ENCODE results near the gene ATP8B1.

DNA sequence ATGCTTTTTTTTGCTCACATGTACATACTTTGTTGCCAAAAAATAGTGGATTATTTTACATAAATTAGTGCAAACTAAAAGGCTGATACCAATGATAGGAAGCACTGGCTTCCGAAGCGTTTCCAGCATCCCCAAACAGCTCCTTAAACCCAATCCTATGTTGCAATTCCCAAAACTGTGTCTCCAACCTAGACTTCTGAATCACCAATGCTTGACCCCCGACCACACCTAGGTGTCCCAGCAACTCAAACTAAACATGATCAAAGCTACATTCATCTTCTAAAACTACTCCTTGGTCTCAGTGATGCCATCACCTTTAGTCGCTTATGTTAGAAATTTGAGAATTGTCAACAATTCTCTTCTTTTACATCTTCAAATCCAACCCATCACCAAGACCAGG is 13.4 kb downstream of the ATP8B1 start:
- TF ChIP-seq, protein P1, sequence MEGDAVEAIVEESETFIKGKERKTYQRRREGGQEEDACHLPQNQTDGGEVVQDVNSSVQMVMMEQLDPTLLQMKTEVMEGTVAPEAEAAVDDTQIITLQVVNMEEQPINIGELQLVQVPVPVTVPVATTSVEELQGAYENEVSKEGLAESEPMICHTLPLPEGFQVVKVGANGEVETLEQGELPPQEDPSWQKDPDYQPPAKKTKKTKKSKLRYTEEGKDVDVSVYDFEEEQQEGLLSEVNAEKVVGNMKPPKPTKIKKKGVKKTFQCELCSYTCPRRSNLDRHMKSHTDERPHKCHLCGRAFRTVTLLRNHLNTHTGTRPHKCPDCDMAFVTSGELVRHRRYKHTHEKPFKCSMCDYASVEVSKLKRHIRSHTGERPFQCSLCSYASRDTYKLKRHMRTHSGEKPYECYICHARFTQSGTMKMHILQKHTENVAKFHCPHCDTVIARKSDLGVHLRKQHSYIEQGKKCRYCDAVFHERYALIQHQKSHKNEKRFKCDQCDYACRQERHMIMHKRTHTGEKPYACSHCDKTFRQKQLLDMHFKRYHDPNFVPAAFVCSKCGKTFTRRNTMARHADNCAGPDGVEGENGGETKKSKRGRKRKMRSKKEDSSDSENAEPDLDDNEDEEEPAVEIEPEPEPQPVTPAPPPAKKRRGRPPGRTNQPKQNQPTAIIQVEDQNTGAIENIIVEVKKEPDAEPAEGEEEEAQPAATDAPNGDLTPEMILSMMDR (IDR thresholded peaks at IDR 0.05; ENCODE audit: low read depth, low read length), result no peak
- no peak for TF ChIP-seq POLR2A (IDR thresholded peaks at IDR 0.05; ENCODE audit: extremely low read depth, insufficient read length)
- TF ChIP-seq, protein P2, sequence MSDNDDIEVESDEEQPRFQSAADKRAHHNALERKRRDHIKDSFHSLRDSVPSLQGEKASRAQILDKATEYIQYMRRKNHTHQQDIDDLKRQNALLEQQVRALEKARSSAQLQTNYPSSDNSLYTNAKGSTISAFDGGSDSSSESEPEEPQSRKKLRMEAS (IDR thresholded peaks at IDR 0.05; ENCODE audit: low read depth, low read length), result no peak
- no peak for TF ChIP-seq MYC (IDR thresholded peaks at IDR 0.05; ENCODE audit: low read depth, low read length)

All from NB4 (cell line).